Gastrocnemius medialis (tissue), 4 donors: ENCODE data around the gene POU5F1. TPM values are rescaled to one million over a fixed set of nuclear protein-coding genes. Genes with fewer than 3 reads are reported as not detected.
"Not testable (repeated sequence)": the region's sequence is repeated elsewhere in the genome, so short reads cannot be mapped to it uniquely, and the experiment has no call there.

Experiments
- ATAC-seq, 2 donors: fragments of 150-250 bp; one replicate each; pipeline ENCODE4 v1.9.1; 2016
- DNase-seq, 2 donors: peaks; one replicate each; pipeline ENCODE4 v3.0.0-alpha.2; 2019
- H3K27ac ChIP-seq, 4 donors: fragments of 200-600 bp; sonication (generic); 1 replicate in 1 of 4; 2 replicates in 3 of 4; pipeline ENCODE4 v1.5.1; 2016 to 2018; ENCODE audit warnings: mild to moderate bottlenecking in 2 of 4, moderate library complexity in 1 of 4
- H3K27me3 ChIP-seq, 3 donors: fragments of 200-600 bp; sonication (generic) in 2 of 3; 1 replicate in 1 of 3; 2 replicates in 2 of 3; pipeline versions ENCODE4 v1.5.1 to v1.6.0; 2016 to 2019; ENCODE audit warnings: mild to moderate bottlenecking in 1 of 3, moderate library complexity in 1 of 3
- H3K36me3 ChIP-seq, 2 donors: fragments of 200-600 bp; sonication (generic) in 1 of 2; one replicate each; pipeline ENCODE4 v1.5.1; 2017 to 2018
- H3K4me1 ChIP-seq, 2 donors: fragments of 200-600 bp; sonication (generic) in 1 of 2; one replicate each; pipeline ENCODE4 v1.5.1; 2016 to 2017; ENCODE audit warnings: mild to moderate bottlenecking in 2 of 2
- H3K4me3 ChIP-seq, 4 donors: fragments of 200-600 bp; sonication (generic) in 3 of 4; 1 replicate in 1 of 4; 2 replicates in 3 of 4; pipeline ENCODE4 v1.5.1; 2016 to 2019; ENCODE audit warnings: mild to moderate bottlenecking in 2 of 4
- H3K9me3 ChIP-seq, 3 donors: fragments of 200-600 bp; sonication (generic) in 2 of 3; 1 replicate in 1 of 3; 2 replicates in 2 of 3; pipeline ENCODE4 v1.5.1; 2016 to 2019
- CTCF ChIP-seq, 5 experiments: fragments of 450-650 bp in 3 of 5; fragments of 200-600 bp in 2 of 5; sonication (generic) in 2 of 5; IDR thresholded peaks in 4 of 5; conservative IDR thresholded peaks in 1 of 5; 1 replicate in 4 of 5; 2 replicates in 1 of 5; pipeline ENCODE4 v1.5.1; 2016 to 2019; ENCODE audit warnings: antibody characterized with exemption in 5 of 5, mild to moderate bottlenecking in 3 of 5, moderate library complexity in 3 of 5
- POLR2A ChIP-seq, 2 donors: fragments of 450-650 bp; IDR thresholded peaks; one replicate each; pipeline ENCODE4 v1.6.1; 2017; ENCODE audit warnings: antibody characterized with exemption in 2 of 2, mild to moderate bottlenecking in 2 of 2, moderate library complexity in 2 of 2
- in situ Hi-C, 4 donors: fragments of 200-750 bp; cut with MboI; loops; one replicate each; pipeline versions ENCODE4 v1.15.0 to v1.8.0; 2017; ENCODE audit warnings: low sequenced_read_pairs in 4 of 4
- intact Hi-C: fragments of 100-400 bp; cut with DNase I; formaldehyde crosslinking; loops from one replicate; pipeline ENCODE4 v1.15.1; 2023; ENCODE audit warnings: low total_unique reads
- total RNA-seq, 4 donors: library from RNA; depleted of rRNA; stranded (reverse); fragments of >200 nt; gene quantifications; one replicate each; pipeline versions ENCODE4 v1.1.0 to v1.2.3, GENCODE V29; 2016

The POU5F1 gene
- total RNA-seq, 4 donors from 2014 or later = not detected

GRCh38 chr6:31170987-31171671 lies 647 bp upstream of the POU5F1 start:
- Histone ChIP-seq H3K9me3 (no peaks in the 10 kb centered on the region), H3K27me3 (no peaks in the 10 kb centered on the region), H3K4me3 (no peak overlapping the region), H3K36me3 (no peaks in the 10 kb centered on the region), H3K4me1 (no peaks in the 10 kb centered on the region), H3K27ac (no peak overlapping the region)
- ATAC-seq (no peak), DNase-seq (no peak)
- TF ChIP-seq POLR2A (IDR thresholded peaks at IDR 0.05) = no peak
- TF ChIP-seq CTCF (IDR thresholded peaks at IDR 0.05 in 4 of 5, conservative IDR thresholded peaks at IDR 0.05 in 1 of 5) = no peak
- intact Hi-C loops (no loop called here), in situ Hi-C loops (no loop called here)

GRCh38 chr6:31169858-31170599 lies 453 bp downstream of the POU5F1 start:
- H3K4me3 ChIP-seq, in situ Hi-C loops, DNase-seq, H3K36me3 ChIP-seq, H3K4me1 ChIP-seq, ATAC-seq, H3K27me3 ChIP-seq, H3K27ac ChIP-seq, intact Hi-C loops, H3K9me3 ChIP-seq: not testable (repeated sequence)

- in situ Hi-C loops = no loop called here
- TF ChIP-seq POLR2A (IDR thresholded peaks at IDR 0.05) (no peak), CTCF (IDR thresholded peaks at IDR 0.05 in 4 of 5, conservative IDR thresholded peaks at IDR 0.05 in 1 of 5) (no peak)
- no peak for ATAC-seq
- Histone ChIP-seq H3K36me3 (no peaks in the 10 kb centered on the region), H3K4me1 (no peaks in the 10 kb centered on the region), H3K27ac (no peak overlapping the region), H3K27me3 (no peaks in the 10 kb centered on the region), H3K4me3 (no peak overlapping the region), H3K9me3 (no peaks in the 10 kb centered on the region)
- intact Hi-C loops = no loop called here
- DNase-seq = no peak
These were observed 1.2 kb downstream of the POU5F1 start for GRCh38 chr6:31169123-31169857.

- intact Hi-C loops (no loop called here), in situ Hi-C loops (no loop called here)
- ATAC-seq = no peak
- H3K4me3 ChIP-seq = no peak overlapping the region
- TF ChIP-seq POLR2A (IDR thresholded peaks at IDR 0.05) (no peak), CTCF (IDR thresholded peaks at IDR 0.05 in 4 of 5, conservative IDR thresholded peaks at IDR 0.05 in 1 of 5) (no peak)
- H3K36me3 ChIP-seq = no peaks in the 10 kb centered on the region
- H3K9me3 ChIP-seq = no peaks in the 10 kb centered on the region
- no peak overlapping the region for H3K27ac ChIP-seq
- DNase-seq = no peak
- H3K4me1 ChIP-seq = no peaks in the 10 kb centered on the region
- H3K27me3 ChIP-seq = no peaks in the 10 kb centered on the region
These were observed 1.9 kb downstream of the POU5F1 start for GRCh38 chr6:31168606-31169005.

- no peak for ATAC-seq
- Histone ChIP-seq H3K27ac (no peak overlapping the region), H3K36me3 (no peaks in the 10 kb centered on the region), H3K4me1 (no peaks in the 10 kb centered on the region), H3K27me3 (no peaks in the 10 kb centered on the region), H3K4me3 (no peak overlapping the region), H3K9me3 (no peaks in the 10 kb centered on the region)
- in situ Hi-C loops (no loop called here), intact Hi-C loops (no loop called here)
- TF ChIP-seq CTCF (IDR thresholded peaks at IDR 0.05 in 4 of 5, conservative IDR thresholded peaks at IDR 0.05 in 1 of 5) (no peak), POLR2A (IDR thresholded peaks at IDR 0.05) (no peak)
- no peak for DNase-seq
These were observed 4.5 kb downstream of the POU5F1 start for GRCh38 chr6:31165986-31166385.

- H3K9me3 ChIP-seq, H3K27ac ChIP-seq, in situ Hi-C loops, H3K27me3 ChIP-seq, intact Hi-C loops, H3K4me1 ChIP-seq, ATAC-seq, H3K36me3 ChIP-seq, DNase-seq, H3K4me3 ChIP-seq: not testable (repeated sequence)
These were observed 5.2 kb downstream of the POU5F1 start for GRCh38 chr6:31165064-31165832.
